Thyroid gland (tissue), 4 donors: ENCODE results near the gene TRAF5. TPM values are rescaled to one million over a fixed set of nuclear protein-coding genes. Genes with fewer than 3 reads are reported as not detected.

Source experiments
- DNase-seq, 2 donors: peaks; one replicate each; pipeline ENCODE4 v3.0.0-alpha.2; 2019
- H3K27ac ChIP-seq, 3 donors: fragments of 200-600 bp; sonication (generic); 1 replicate in 2 of 3; 2 replicates in 1 of 3; pipeline ENCODE4 v1.5.1; 2016 to 2019; ENCODE audit warnings: mild to moderate bottlenecking in 1 of 3, moderate library complexity in 1 of 3
- H3K27me3 ChIP-seq: fragments of 200-600 bp; sonication (generic); one replicate; pipeline ENCODE4 v1.5.1; 2019
- H3K36me3 ChIP-seq, 2 donors: fragments of 200-600 bp; sonication (generic); one replicate each; pipeline ENCODE4 v1.5.1; 2016 to 2019
- H3K4me1 ChIP-seq, 2 donors: fragments of 200-600 bp; sonication (generic); one replicate each; pipeline ENCODE4 v1.5.1; 2017 to 2019
- H3K4me3 ChIP-seq, 3 donors: fragments of 200-600 bp; sonication (generic); replicated peaks in 1 of 3; 1 replicate in 2 of 3; 2 replicates in 1 of 3; pipeline ENCODE4 v1.5.1; 2016; ENCODE audit warnings: mild to moderate bottlenecking in 1 of 3
- H3K9me3 ChIP-seq: fragments of 200-600 bp; sonication (generic); one replicate; pipeline ENCODE4 v1.5.1; 2017
- CTCF ChIP-seq, 6 experiments: fragments of 200-600 bp in 3 of 6; fragments of 450-650 bp in 3 of 6; sonication (generic) in 3 of 6; IDR thresholded peaks; one replicate each; pipeline ENCODE4 v1.5.1; 2016 to 2019; ENCODE audit warnings: antibody characterized with exemption in 6 of 6, mild to moderate bottlenecking in 2 of 6, inconsistent platforms in 1 of 6, moderate library complexity in 1 of 6
- POLR2A ChIP-seq, 2 donors: fragments of 450-650 bp; IDR thresholded peaks; one replicate each; pipeline ENCODE4 v1.6.1; 2017; ENCODE audit warnings: antibody characterized with exemption in 2 of 2, mild to moderate bottlenecking in 2 of 2, moderate library complexity in 1 of 2
- WGBS, 2 donors: methylation state at CpG; one replicate each; pipeline ENCODE4 v1.1.5; 2017; 5-methylcytosine and 5-hydroxymethylcytosine counted together
- intact Hi-C: fragments of 100-400 bp; cut with DNase I; formaldehyde crosslinking; loops from one replicate; pipeline ENCODE4 v1.15.1; 2023
- total RNA-seq, 4 donors: library from RNA; depleted of rRNA; stranded (reverse); fragments of >200 nt; gene quantifications; one replicate each; pipeline ENCODE4 v1.2.3, GENCODE V29; 2016

The TRAF5 gene
- total RNA-seq, 4 donors from 2014 or later: 3.1 to 5.9 (median 4.0) TPM

DNA sequence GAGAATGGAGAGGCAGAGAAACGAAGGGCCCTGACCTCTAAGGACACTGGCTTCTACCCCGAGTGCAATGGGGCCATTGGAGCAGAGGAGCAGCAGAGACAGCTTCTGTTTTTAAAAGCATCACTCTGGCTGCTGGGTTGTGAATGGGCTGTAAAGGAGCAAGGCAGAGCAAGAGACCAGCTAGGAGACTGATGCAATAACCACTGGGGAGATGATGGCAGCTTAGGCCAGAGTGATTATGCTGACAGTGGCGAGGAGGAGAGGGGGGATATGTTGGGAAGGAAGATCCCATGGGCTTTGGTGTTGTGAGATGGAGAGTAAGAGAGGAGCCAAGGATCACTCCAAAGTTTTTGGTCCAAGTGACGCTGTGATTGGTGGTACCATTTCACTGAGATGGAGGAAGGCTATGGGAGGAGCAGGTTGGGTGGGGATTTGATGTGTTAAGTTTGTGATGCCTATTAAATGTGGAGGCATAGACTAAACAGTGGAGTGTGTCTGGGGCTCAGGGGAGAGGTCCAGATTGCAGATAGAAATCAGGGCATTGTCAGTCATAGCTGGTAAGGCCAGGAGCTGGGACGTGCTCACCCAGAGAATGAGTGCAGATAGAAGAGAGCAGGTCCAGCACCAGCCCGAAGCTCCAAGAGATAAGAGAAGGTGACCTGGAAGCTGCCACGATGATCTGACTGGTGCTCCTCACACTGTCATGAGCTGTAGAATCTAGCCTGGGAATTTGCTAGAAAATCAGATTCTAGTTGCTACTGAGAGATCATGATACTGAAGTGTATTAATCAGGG, 11.0 kb downstream of the TRAF5 start:
- no peaks in the 10 kb centered on the region for H3K27me3 ChIP-seq
- intact Hi-C loops: loop anchor here (10.0 kb wide), 1 partner anchor 157 kb away; the partner anchor contains the start of gene RD3
- H3K9me3 ChIP-seq: no peaks in the 10 kb centered on the region
- TF ChIP-seq CTCF (IDR thresholded peaks at IDR 0.05) (no peak), POLR2A (IDR thresholded peaks at IDR 0.05) (no peak)
- H3K4me3 ChIP-seq: no peak overlapping the region
- peaks cover 0 to 3% of the 10 kb centered on the region in 2 donors for H3K4me1 ChIP-seq
- 81 to 85% methylated on average over 7 of the region's 7 CpGs for WGBS, 2 donors
- no peaks in the 10 kb centered on the region for H3K36me3 ChIP-seq
- H3K27ac ChIP-seq: no peak overlapping the region
- DNase-seq: no peak

- Histone ChIP-seq H3K36me3 (no peaks in the 10 kb centered on the region), H3K27ac (no peak overlapping the region), H3K9me3 (no peaks in the 10 kb centered on the region), H3K4me3 (no peak overlapping the region), H3K27me3 (no peaks in the 10 kb centered on the region), H3K4me1 (peaks cover 0 to 3% of the 10 kb centered on the region in 2 donors)
- WGBS, 2 donors: 95 to 98% methylated on average over 4 of the region's 4 CpGs
- intact Hi-C loops: loop anchor here (10.0 kb wide), 1 partner anchor 157 kb away; the partner anchor contains the start of gene RD3
- no peak for DNase-seq
- TF ChIP-seq POLR2A (IDR thresholded peaks at IDR 0.05): no peak
- TF ChIP-seq CTCF (IDR thresholded peaks at IDR 0.05): no peak
Measured at GRCh38 chr1:211338224-211338620, 11.6 kb downstream of the TRAF5 start.

DNA sequence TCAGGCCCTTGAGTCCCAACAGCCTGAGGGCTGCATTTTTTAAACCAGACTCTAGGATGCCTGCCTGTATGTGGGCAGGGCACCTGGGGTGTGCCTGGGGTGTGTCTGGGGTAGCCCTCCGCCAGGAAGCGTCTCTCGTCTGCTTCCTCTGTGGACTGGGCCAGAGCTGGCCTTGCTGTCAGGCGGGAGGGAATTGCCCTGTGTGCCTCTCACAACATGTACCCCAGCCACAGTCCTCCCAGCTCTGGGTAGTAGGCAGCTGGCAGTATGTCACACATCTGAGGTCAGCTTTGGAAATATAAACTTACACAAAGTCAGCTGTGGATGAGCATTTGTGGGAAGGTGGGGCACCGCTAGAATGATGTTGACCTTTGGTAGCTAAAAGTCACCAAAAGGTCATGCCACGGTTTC, 13.0 kb downstream of the TRAF5 start:
- H3K27ac ChIP-seq: no peak overlapping the region
- TF ChIP-seq POLR2A (IDR thresholded peaks at IDR 0.05): no peak
- DNase-seq: no peak
- 80 to 96% methylated on average over 5 to 6 of the region's 6 CpGs for WGBS, 2 donors
- no peaks in the 10 kb centered on the region for H3K36me3 ChIP-seq
- no peak overlapping the region for H3K4me3 ChIP-seq
- no peaks in the 10 kb centered on the region for H3K9me3 ChIP-seq
- intact Hi-C loops: loop anchor here (10.0 kb wide), 1 partner anchor 155 kb away; the partner anchor contains the start of gene RD3
- peaks cover 0 to 3% of the 10 kb centered on the region in 2 donors for H3K4me1 ChIP-seq
- H3K27me3 ChIP-seq: no peaks in the 10 kb centered on the region

- WGBS, 2 donors: 94 to 96% methylated on average over 10 of the region's 10 CpGs
- H3K27ac ChIP-seq: no peak overlapping the region
- no peaks in the 10 kb centered on the region for H3K27me3 ChIP-seq
- H3K4me3 ChIP-seq: no peak overlapping the region
- no peak for DNase-seq
- H3K36me3 ChIP-seq: no peaks in the 10 kb centered on the region
- H3K4me1 ChIP-seq: peaks cover 0 to 2% of the 10 kb centered on the region in 2 donors
- no peaks in the 10 kb centered on the region for H3K9me3 ChIP-seq
- intact Hi-C loops: no loop called here
- no peak for TF ChIP-seq CTCF (IDR thresholded peaks at IDR 0.05)
- TF ChIP-seq POLR2A (IDR thresholded peaks at IDR 0.05): no peak
Measured at GRCh38 chr1:211340622-211341507, 14.2 kb downstream of the TRAF5 start.

DNA sequence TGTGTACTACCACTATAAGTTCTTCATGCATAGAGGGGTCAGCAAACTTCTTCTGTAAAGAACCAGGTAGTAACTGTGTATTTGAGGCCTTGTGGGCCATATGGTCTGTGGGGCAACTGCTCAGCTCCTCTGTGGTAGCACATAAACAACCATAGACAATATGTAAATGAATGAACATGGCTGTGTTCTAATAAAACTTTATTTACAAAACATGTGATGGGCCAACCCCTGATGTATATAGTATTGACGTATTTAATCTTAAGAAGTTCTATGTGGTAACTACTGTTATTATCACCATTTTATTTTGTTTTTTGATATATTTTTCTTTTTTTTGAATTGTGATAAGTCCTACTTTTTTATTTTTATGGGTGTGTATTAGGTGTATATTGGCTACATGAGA, 15.4 kb downstream of the TRAF5 start:
- no peaks in the 10 kb centered on the region for H3K4me1 ChIP-seq
- no peaks in the 10 kb centered on the region for H3K27me3 ChIP-seq
- no peak overlapping the region for H3K4me3 ChIP-seq
- no peaks in the 10 kb centered on the region for H3K9me3 ChIP-seq
- TF ChIP-seq CTCF (IDR thresholded peaks at IDR 0.05): no peak
- no peak for TF ChIP-seq POLR2A (IDR thresholded peaks at IDR 0.05)
- no peak overlapping the region for H3K27ac ChIP-seq
- H3K36me3 ChIP-seq: no peaks in the 10 kb centered on the region
- 95 to 100% methylated on average over 1 of the region's 1 CpG for WGBS, 2 donors
- intact Hi-C loops: no loop called here
- no peak for DNase-seq
